ENCODE measurements around the gene PDE8B.

Gene PDE8B

DNA sequence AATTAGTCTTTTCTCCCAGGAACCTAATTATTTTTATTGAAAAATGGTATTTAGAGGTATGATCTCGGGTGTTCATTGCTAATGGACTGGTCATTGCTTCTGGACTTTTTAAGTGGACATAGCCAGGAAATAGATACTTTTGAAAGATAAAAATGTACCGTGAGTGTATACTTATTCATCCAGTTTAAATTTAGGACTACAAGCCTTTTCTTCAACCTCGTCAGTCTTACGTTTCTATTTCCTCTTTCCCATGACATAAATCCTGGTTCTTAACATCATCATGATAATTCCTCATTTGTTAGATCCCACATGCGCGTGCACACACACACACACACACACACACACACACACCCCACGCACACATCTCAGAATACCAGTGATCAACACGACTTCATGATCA lies 15.1 kb downstream of the PDE8B start:
- TF ChIP-seq, protein P1, sequence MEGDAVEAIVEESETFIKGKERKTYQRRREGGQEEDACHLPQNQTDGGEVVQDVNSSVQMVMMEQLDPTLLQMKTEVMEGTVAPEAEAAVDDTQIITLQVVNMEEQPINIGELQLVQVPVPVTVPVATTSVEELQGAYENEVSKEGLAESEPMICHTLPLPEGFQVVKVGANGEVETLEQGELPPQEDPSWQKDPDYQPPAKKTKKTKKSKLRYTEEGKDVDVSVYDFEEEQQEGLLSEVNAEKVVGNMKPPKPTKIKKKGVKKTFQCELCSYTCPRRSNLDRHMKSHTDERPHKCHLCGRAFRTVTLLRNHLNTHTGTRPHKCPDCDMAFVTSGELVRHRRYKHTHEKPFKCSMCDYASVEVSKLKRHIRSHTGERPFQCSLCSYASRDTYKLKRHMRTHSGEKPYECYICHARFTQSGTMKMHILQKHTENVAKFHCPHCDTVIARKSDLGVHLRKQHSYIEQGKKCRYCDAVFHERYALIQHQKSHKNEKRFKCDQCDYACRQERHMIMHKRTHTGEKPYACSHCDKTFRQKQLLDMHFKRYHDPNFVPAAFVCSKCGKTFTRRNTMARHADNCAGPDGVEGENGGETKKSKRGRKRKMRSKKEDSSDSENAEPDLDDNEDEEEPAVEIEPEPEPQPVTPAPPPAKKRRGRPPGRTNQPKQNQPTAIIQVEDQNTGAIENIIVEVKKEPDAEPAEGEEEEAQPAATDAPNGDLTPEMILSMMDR (IDR thresholded peaks at IDR 0.05; ENCODE audit: unreplicated experiment in 3 of 3) = no peak
- no peaks in the 10 kb centered on the region for H3K9me3 Mint-ChIP-seq
- H3K27ac Mint-ChIP-seq = no peak overlapping the region
- no peak overlapping the region for H3K4me3 Mint-ChIP-seq
- no peaks in the 10 kb centered on the region for H3K4me1 Mint-ChIP-seq
- H3K36me3 Mint-ChIP-seq (ENCODE audit: low read depth) = no peaks in the 10 kb centered on the region
- peaks cover 16% of the 10 kb centered on the region for H3K27me3 Mint-ChIP-seq (ENCODE audit: low read depth)

DNA sequence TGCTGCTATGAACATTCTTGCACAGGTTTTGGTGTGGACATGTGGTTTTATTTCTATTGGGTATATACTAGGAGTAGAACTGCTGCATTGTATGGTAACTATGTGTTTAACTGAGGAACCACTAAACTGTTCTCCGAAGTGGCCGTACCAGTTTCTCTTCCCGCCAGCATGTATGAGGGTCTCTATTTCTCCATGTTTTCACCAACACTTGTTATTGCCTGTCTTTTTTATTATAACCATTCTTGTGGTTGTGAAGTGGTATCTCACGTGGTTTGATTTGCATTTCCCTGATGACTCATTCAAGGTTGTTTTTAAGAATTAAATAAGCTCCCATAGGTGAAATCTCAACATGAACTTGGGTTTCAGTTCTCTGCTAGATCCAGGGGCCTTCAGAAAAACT lies 19.4 kb downstream of the PDE8B start:
- TF ChIP-seq, protein P1 (IDR thresholded peaks at IDR 0.05; ENCODE audit: unreplicated experiment in 3 of 3) = no peak
- peaks cover under 1% of the 10 kb centered on the region for H3K27me3 Mint-ChIP-seq (ENCODE audit: low read depth)
- H3K36me3 Mint-ChIP-seq (ENCODE audit: low read depth) = no peaks in the 10 kb centered on the region
- H3K9me3 Mint-ChIP-seq = no peaks in the 10 kb centered on the region
- H3K4me3 Mint-ChIP-seq = no peak overlapping the region
- no peaks in the 10 kb centered on the region for H3K4me1 Mint-ChIP-seq
- no peak overlapping the region for H3K27ac Mint-ChIP-seq

DNA sequence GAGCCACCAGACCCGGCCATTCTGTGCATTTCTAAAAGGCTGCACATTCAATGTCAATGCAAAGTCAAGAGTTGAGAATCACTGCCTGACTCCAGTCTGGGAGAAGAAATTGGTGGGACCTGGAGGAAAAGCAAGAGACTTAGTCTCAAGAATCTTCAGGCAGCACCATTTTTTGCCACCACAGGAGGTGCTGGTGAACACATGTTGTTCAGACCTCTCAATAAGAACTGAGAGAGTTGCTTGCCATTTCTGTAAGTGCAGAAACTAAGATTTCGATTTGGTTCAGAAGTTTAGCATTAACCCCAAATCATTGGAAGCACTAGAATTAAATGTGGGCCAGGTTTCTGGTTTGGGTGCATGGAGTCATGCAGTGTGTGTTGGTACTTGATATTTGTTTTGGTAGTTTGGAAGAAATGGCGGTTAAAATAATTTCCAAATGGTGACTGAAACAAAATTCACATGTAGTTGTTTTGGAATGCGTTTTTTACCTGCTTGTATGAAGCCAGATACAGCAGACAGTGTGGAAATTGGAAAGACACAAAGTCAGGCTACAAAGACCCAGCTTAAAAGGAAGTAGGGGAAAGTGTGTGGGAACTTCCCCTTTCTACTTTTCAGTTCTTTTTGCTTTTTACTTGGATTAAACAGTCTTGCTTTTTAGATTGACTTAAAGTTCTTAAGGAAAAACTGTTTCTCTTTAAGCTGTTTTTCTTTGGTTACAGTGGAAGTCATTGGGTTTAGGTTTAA lies 20.4 kb downstream of the PDE8B start:
- TF ChIP-seq, protein P1 (IDR thresholded peaks at IDR 0.05; ENCODE audit: unreplicated experiment in 3 of 3) = no peak
- Mint-ChIP-seq H3K9me3 (peaks cover under 1% of the 10 kb centered on the region), H3K27ac (no peak overlapping the region), H3K4me3 (no peak overlapping the region), H3K36me3 (ENCODE audit: low read depth) (no peaks in the 10 kb centered on the region), H3K4me1 (no peaks in the 10 kb centered on the region), H3K27me3 (ENCODE audit: low read depth) (no peaks in the 10 kb centered on the region)

DNA sequence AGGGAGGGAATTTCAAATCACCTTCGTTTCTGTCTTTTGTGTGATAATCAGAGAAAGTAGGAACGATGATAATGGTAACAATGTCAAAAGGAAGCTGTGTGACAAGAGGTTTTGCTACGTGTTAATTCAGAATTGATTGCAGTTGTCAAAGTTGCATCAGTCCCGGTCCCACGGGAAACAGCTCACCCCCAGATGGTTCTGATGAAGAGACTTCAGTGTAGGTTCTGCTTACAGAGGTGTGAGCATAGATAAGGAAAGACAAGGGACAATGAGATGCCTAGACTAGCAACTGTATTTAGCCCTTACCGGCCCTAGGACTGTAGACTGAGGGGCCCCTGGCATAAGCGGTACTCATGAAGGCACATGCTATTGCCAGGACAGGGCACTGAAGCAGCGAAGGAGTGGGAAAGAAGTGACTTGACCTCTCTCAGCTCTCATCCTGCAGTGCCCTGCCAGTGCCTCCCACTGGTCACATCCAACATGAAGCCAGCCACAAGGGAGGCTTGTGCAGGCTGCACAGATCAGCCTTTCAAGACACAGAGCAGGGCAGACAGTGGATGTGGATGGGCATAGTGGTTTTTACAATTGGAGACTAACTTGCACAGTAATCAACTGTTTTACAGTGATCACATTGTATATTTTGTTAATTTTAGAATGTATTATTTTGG lies 21.1 kb downstream of the PDE8B start:
- H3K27ac Mint-ChIP-seq = no peak overlapping the region
- no peaks in the 10 kb centered on the region for H3K36me3 Mint-ChIP-seq (ENCODE audit: low read depth)
- TF ChIP-seq, protein P1 (IDR thresholded peaks at IDR 0.05; ENCODE audit: unreplicated experiment in 3 of 3) = no peak
- H3K27me3 Mint-ChIP-seq (ENCODE audit: low read depth) = no peaks in the 10 kb centered on the region
- no peaks in the 10 kb centered on the region for H3K4me1 Mint-ChIP-seq
- H3K9me3 Mint-ChIP-seq = peaks cover 6% of the 10 kb centered on the region
- no peak overlapping the region for H3K4me3 Mint-ChIP-seq

DNA sequence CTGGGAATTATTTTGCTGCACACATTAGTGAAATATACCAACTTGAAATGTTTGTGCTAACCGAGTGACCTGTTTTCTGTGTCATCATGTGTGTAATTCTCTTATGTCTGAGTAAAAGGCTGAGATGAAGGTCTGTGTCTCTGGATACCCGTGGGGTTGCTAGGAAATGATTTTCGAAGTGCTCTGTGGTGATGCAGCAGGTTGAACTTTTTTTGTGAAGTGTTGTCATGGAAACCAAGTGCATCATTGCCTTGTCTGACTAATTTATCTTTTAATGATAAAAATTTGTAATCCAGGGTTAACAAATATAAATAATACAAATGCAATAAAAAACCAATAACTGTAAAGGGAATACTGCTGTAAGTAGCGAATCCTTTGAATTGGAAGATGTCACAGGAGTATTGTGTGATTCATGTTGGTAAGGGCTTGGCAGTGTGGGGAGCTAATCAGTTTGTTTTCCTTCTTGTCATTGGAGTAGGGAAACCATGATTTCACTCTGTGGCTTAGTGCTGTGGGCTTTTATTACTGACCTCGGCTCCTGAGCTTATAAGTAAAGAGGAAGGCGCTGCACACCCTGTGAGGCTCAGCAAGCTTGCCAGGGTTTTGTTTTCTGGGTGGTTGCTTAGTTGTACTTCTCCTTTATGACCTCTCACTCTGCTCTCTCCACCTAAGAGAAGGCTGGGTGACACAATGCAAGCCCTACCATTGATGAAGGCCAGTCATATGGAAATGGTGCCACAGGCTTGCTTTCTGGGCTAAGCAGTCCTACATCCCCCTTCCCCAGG lies 22.3 kb downstream of the PDE8B start:
- TF ChIP-seq, protein P1 (IDR thresholded peaks at IDR 0.05; ENCODE audit: unreplicated experiment in 3 of 3) = no peak
- no peaks in the 10 kb centered on the region for H3K36me3 Mint-ChIP-seq (ENCODE audit: low read depth)
- no peak overlapping the region for H3K27ac Mint-ChIP-seq
- H3K27me3 Mint-ChIP-seq (ENCODE audit: low read depth) = no peaks in the 10 kb centered on the region
- H3K9me3 Mint-ChIP-seq = peaks cover 6% of the 10 kb centered on the region
- H3K4me3 Mint-ChIP-seq = no peak overlapping the region
- no peaks in the 10 kb centered on the region for H3K4me1 Mint-ChIP-seq

Data from nephron (organoid).